ENCODE measurements around the gene PSME2.

- TF ChIP-seq POLR2A (IDR thresholded peaks at IDR 0.05) (no peak), CTCF (IDR thresholded peaks at IDR 0.05) (no peak)
Observed at GRCh38 chr14:24160499-24160849, 14.1 kb upstream of the PSME2 start.

All from heart left ventricle (tissue), 13 donors.